KMS-11 (cell line): ENCODE data around the gene LAPTM5.

Experiments
- H2AFZ ChIP-seq: fragments of 200-600 bp; sonication (generic); 2 replicates; pipeline ENCODE4 v1.6.1; 2016; ENCODE audit warnings: antibody characterized with exemption, mixed run types, low read depth
- H3K27ac ChIP-seq: fragments of 200-600 bp; sonication (generic); 2 replicates; pipeline ENCODE4 v1.6.1; 2016; ENCODE audit warnings: mild to moderate bottlenecking, mixed run types
- H3K27me3 ChIP-seq: fragments of 200-600 bp; sonication (generic); 2 replicates; pipeline ENCODE4 v1.6.1; 2017; ENCODE audit warnings: mild to moderate bottlenecking, low read depth, mixed run types, moderate library complexity; ENCODE audit not compliant: insufficient read depth
- H3K36me3 ChIP-seq: fragments of 200-600 bp; sonication (generic); 2 replicates; pipeline ENCODE4 v1.6.1; 2017; ENCODE audit warnings: mild to moderate bottlenecking, mixed run types; ENCODE audit not compliant: insufficient read depth
- H3K4me1 ChIP-seq: fragments of 200-600 bp; sonication (generic); 2 replicates; pipeline ENCODE4 v1.6.1; 2016; ENCODE audit warnings: mild to moderate bottlenecking, low read depth, mixed run types; ENCODE audit not compliant: poor library complexity, severe bottlenecking
- H3K4me2 ChIP-seq: fragments of 200-600 bp; sonication (generic); 2 replicates; pipeline ENCODE4 v1.7.0; 2016; ENCODE audit warnings: mild to moderate bottlenecking, mixed run types
- H3K4me3 ChIP-seq: fragments of 200-600 bp; sonication (generic); IDR thresholded peaks from 2 replicates; pipeline ENCODE4 v1.6.1; 2017; ENCODE audit warnings: low read depth, low read length, mixed read lengths; ENCODE audit not compliant: insufficient read depth
- H3K79me2 ChIP-seq: fragments of 200-600 bp; sonication (generic); 2 replicates; pipeline ENCODE4 v1.6.1; 2016; ENCODE audit warnings: low read depth, mixed run types; ENCODE audit not compliant: insufficient read depth
- H3K9ac ChIP-seq: fragments of 200-600 bp; sonication (generic); 2 replicates; pipeline ENCODE4 v1.6.1; 2016; ENCODE audit warnings: mild to moderate bottlenecking, mixed run types
- H4K20me1 ChIP-seq: fragments of 200-600 bp; sonication (generic); 2 replicates; pipeline ENCODE4 v1.6.1; 2016; ENCODE audit warnings: mild to moderate bottlenecking, mixed run types; ENCODE audit not compliant: insufficient read depth
- TF ChIP-seq, protein P1 (sequence below): fragments of 200-600 bp; sonication (generic); conservative IDR thresholded peaks from 2 replicates; pipeline ENCODE4 v1.6.1; 2017; ENCODE audit warnings: low read depth, mild to moderate bottlenecking, antibody characterized with exemption, low read length, moderate library complexity, mixed read lengths

LAPTM5 gene

GRCh38 chr1:30696831-30697230 is 60.7 kb downstream of the LAPTM5 start:
- no peak overlapping the region for H3K9ac ChIP-seq
- no peak overlapping the region for H3K4me2 ChIP-seq
- no peaks in the 10 kb centered on the region for H3K79me2 ChIP-seq
- TF ChIP-seq, protein P1, sequence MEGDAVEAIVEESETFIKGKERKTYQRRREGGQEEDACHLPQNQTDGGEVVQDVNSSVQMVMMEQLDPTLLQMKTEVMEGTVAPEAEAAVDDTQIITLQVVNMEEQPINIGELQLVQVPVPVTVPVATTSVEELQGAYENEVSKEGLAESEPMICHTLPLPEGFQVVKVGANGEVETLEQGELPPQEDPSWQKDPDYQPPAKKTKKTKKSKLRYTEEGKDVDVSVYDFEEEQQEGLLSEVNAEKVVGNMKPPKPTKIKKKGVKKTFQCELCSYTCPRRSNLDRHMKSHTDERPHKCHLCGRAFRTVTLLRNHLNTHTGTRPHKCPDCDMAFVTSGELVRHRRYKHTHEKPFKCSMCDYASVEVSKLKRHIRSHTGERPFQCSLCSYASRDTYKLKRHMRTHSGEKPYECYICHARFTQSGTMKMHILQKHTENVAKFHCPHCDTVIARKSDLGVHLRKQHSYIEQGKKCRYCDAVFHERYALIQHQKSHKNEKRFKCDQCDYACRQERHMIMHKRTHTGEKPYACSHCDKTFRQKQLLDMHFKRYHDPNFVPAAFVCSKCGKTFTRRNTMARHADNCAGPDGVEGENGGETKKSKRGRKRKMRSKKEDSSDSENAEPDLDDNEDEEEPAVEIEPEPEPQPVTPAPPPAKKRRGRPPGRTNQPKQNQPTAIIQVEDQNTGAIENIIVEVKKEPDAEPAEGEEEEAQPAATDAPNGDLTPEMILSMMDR: no peak
- H4K20me1 ChIP-seq: no peaks in the 10 kb centered on the region
- no peak overlapping the region for H3K27ac ChIP-seq
- no peak overlapping the region for H3K4me3 ChIP-seq
- H3K27me3 ChIP-seq: peaks cover 36% of the 10 kb centered on the region
- H3K4me1 ChIP-seq: no peaks in the 10 kb centered on the region
- H3K36me3 ChIP-seq: no peaks in the 10 kb centered on the region
- no peak overlapping the region for H2AFZ ChIP-seq

GRCh38 chr1:30695439-30695841 is 62.1 kb downstream of the LAPTM5 start:
- peaks cover 40% of the 10 kb centered on the region for H3K27me3 ChIP-seq
- no peaks in the 10 kb centered on the region for H3K36me3 ChIP-seq
- no peak overlapping the region for H3K4me3 ChIP-seq
- no peak overlapping the region for H3K4me2 ChIP-seq
- H2AFZ ChIP-seq: no peak overlapping the region
- no peak overlapping the region for H3K27ac ChIP-seq
- H4K20me1 ChIP-seq: no peaks in the 10 kb centered on the region
- TF ChIP-seq, protein P1: no peak
- H3K9ac ChIP-seq: no peak overlapping the region
- no peaks in the 10 kb centered on the region for H3K79me2 ChIP-seq
- no peaks in the 10 kb centered on the region for H3K4me1 ChIP-seq

DNA sequence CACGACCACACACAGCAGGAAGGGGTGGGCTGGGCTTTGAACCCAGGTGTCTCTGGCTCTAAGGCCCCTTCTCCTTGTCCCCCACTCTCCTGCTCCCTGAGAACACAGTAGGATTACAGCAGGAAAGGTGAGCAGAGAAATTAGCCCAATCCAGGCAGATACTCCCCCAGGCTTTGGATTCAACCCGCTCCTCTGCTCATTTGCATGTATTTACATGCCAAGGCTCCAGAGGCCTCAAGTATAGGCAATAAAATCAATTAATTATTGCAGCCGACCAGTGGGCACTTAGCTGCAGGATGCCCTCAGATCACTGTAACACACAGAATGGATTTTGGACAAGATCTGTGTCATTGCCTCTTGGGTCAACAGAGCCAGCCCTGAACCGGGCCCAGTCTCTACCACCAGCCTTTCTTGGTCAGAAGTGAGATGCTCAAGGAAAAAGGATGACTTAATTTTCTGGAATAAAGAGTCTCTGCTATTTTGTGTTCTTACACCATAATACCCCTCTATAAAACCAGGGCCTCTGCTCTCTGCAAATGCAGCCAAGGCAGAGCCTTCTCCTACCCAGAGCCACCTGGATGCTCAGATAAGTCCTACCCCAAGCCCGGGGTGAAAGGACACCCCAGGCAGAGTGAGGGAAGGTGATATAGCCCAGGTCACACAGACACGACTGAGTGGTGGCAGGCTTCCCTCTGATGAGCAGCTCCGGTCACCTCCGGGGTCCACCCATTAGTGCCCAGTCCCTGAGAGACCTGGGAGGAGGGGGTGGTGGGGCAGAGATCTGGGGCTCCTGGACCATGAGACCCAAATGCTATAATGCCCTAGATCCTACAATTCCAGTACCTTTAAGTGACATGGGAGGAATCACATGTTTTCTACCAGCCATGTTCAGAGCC is 63.0 kb downstream of the LAPTM5 start:
- Histone ChIP-seq H4K20me1 (no peaks in the 10 kb centered on the region), H3K4me1 (no peaks in the 10 kb centered on the region), H2AFZ (no peak overlapping the region), H3K27ac (no peak overlapping the region), H3K9ac (no peak overlapping the region), H3K4me3 (no peak overlapping the region), H3K79me2 (no peaks in the 10 kb centered on the region), H3K27me3 (peaks cover 47% of the 10 kb centered on the region), H3K36me3 (no peaks in the 10 kb centered on the region), H3K4me2 (no peak overlapping the region)
- TF ChIP-seq, protein P1: no peak

GRCh38 chr1:30693822-30694221 is 63.8 kb downstream of the LAPTM5 start:
- no peaks in the 10 kb centered on the region for H3K36me3 ChIP-seq
- TF ChIP-seq, protein P1: no peak
- H4K20me1 ChIP-seq: no peaks in the 10 kb centered on the region
- H3K27ac ChIP-seq: no peak overlapping the region
- H2AFZ ChIP-seq: no peak overlapping the region
- H3K4me2 ChIP-seq: no peak overlapping the region
- no peak overlapping the region for H3K9ac ChIP-seq
- H3K27me3 ChIP-seq: peaks cover 47% of the 10 kb centered on the region
- H3K79me2 ChIP-seq: no peaks in the 10 kb centered on the region
- no peaks in the 10 kb centered on the region for H3K4me1 ChIP-seq
- H3K4me3 ChIP-seq: no peak overlapping the region
